ENCODE results near the gene ACTR2. TPM values are rescaled to one million over a fixed set of nuclear protein-coding genes. Genes with fewer than 3 reads are reported as not detected.

Gene ACTR2
- total and polyA plus RNA-seq, 2 of the 13 experiments (the other 11 are each of a cell fraction or from before 2014, with no cell fraction given), result 51.2 to 100 TPM

DNA sequence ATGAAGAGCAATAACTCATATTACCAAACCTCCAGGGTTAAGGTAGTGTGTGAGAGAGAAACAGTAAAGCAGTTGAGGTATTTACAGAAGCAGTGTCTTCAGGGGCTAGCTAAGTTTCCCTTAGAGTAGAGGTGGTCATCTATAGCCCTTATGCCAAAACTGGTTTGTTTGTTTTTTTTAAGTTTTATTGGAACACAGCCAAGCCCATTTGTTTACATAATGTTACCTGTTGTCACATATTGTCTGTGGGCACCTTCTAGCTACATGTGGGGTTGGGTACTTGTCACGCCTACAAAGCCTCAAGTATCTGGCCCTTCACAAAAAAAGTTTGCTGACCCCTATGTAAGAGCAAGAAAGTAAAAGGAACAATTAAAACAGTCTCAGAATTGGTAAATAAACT lies 39.4 kb downstream of the ACTR2 start:
- ATAC-seq, result no peak
- FAIRE-seq, result no peak
- WGBS (ENCODE audit: low lambda C conversion rate), result 96% methylated on average over 1 of the region's 1 CpG
- no peak overlapping the region for H3K4me2 ChIP-seq (ENCODE audit: low read depth, low read length)
- no peak overlapping the region for H3K27ac ChIP-seq (ENCODE audit: extremely low read length, insufficient read depth, low read length)
- in situ Hi-C loops (cut with HindIII; ENCODE audit: extremely low pct_ligation_motif_present, low pct_unique_long_range_greater_than_20kb), result loop anchor here (5.0 kb wide), 1 partner anchor 285 kb away; no protein-coding TSS in a partner anchor
- H3K4me3 ChIP-seq (replicated peaks in 1 of 3; ENCODE audit: insufficient read depth in 1 of 3, low read depth in 2 of 3, low read length in 3 of 3), result no peak overlapping the region
- no peak for DNase-seq (ENCODE audit: low spot score)
- H3K36me3 ChIP-seq (replicated peaks in 1 of 2; ENCODE audit: control insufficient read depth in 1 of 2, insufficient read depth in 2 of 2, low read length in 2 of 2), result peaks cover 23 to 70% of the 10 kb centered on the region in 2 experiments
- H3K4me1 ChIP-seq (ENCODE audit: insufficient read depth, low read length), result no peaks in the 10 kb centered on the region
- POLR2A ChIA-PET, result no interaction called here
- H2AFZ ChIP-seq (ENCODE audit: low read length), result no peak overlapping the region
- no TSS peak for BruUV-seq (replicated peaks)
- H4K20me1 ChIP-seq (ENCODE audit: insufficient read depth, low read length), result peaks cover 7% of the 10 kb centered on the region
- TF ChIP-seq SNAPC4 (CRISPR knock-in tag; IDR thresholded peaks at IDR 0.05), result no peak
- no peak for TF ChIP-seq ONECUT2 (CRISPR knock-in tag; IDR thresholded peaks at IDR 0.05)
- TF ChIP-seq, protein P1, sequence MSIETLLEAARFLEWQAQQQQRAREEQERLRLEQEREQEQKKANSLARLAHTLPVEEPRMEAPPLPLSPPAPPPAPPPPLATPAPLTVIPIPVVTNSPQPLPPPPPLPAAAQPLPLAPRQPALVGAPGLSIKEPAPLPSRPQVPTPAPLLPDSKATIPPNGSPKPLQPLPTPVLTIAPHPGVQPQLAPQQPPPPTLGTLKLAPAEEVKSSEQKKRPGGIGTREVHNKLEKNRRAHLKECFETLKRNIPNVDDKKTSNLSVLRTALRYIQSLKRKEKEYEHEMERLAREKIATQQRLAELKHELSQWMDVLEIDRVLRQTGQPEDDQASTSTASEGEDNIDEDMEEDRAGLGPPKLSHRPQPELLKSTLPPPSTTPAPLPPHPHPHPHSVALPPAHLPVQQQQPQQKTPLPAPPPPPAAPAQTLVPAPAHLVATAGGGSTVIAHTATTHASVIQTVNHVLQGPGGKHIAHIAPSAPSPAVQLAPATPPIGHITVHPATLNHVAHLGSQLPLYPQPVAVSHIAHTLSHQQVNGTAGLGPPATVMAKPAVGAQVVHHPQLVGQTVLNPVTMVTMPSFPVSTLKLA (IDR thresholded peaks at IDR 0.05), result no peak
- TF ChIP-seq MAZ (IDR thresholded peaks at IDR 0.05; ENCODE audit: borderline replicate concordance, low read depth, low read length), result no peak
- no peak for TF ChIP-seq MAZ (CRISPR knock-in tag; IDR thresholded peaks at IDR 0.05; ENCODE audit: low read depth)
- TF ChIP-seq NFATC3 (CRISPR knock-in tag; IDR thresholded peaks at IDR 0.05), result no peak
- no peak for TF ChIP-seq HDAC6 (IDR thresholded peaks at IDR 0.05; ENCODE audit: low read depth, low read length)
- TF ChIP-seq ZNF484 (CRISPR knock-in tag; IDR thresholded peaks at IDR 0.05; ENCODE audit: borderline replicate concordance, low read depth), result no peak
- no peak for TF ChIP-seq ZMYM4 (CRISPR knock-in tag; IDR thresholded peaks at IDR 0.05)
- TF ChIP-seq FOSL1 (CRISPR knock-in tag; IDR thresholded peaks at IDR 0.05; ENCODE audit: borderline replicate concordance), result no peak
- no peak for TF ChIP-seq TBL1XR1 (IDR thresholded peaks at IDR 0.05; ENCODE audit: borderline replicate concordance, low read length, partially characterized antibody)
- TF ChIP-seq ZNF343 (CRISPR knock-in tag; IDR thresholded peaks at IDR 0.05), result no peak
- intact Hi-C loops (cut with micrococcal nuclease; ENCODE audit: unreplicated experiment), result no loop called here
- CTCF ChIA-PET (ENCODE audit: low intra/inter-chr PET ratio, low total read pairs), result interaction anchor here (0.6 to 3.6 kb wide), 2 partner anchors 244 to 287 kb away, joined by 3 to 56 read pairs; no protein-coding TSS in a partner anchor
- H3K9ac ChIP-seq (ENCODE audit: insufficient read depth, low read depth, low read length), result no peak overlapping the region
- H3K27me3 ChIP-seq (ENCODE audit: control insufficient read depth in 1 of 2, insufficient read depth in 2 of 2, low read length in 2 of 2), result no peaks in the 10 kb centered on the region
- H3K9me3 ChIP-seq (ENCODE audit: low read length), result no peaks in the 10 kb centered on the region
- H3K79me2 ChIP-seq (ENCODE audit: insufficient read depth, low read length), result no peaks in the 10 kb centered on the region

Data from HepG2 (cell line).